HEK293 (cell line): ENCODE results near the gene ING1.

ENCODE experiments used
- CTCF ChIA-PET: fragments of 350-600 bp; formaldehyde crosslinking; extraction: SDS; loops from one replicate; lab custom pipeline; 2021; ENCODE audit warnings: antibody characterized with exemption; lab: Yijun Ruan, JAX
- POLR2A ChIA-PET: fragments of 300-600 bp; formaldehyde crosslinking; extraction: SDS; loops from one replicate; lab custom pipeline; 2020; ENCODE audit warnings: antibody characterized with exemption, inconsistent platforms; lab: Yijun Ruan, JAX
- H3K27ac ChIP-seq: fragments of 200-500 bp; sonication (Bioruptor generic); 2 replicates; pipeline ENCODE4 v1.5.1; 2014; ENCODE audit warnings: low read depth, low read length, control low read depth, inconsistent platforms; ENCODE audit errors: extremely low read depth
- H3K36me3 ChIP-seq, 2 experiments: fragments of 200-500 bp in 1 of 2; sonication (Bioruptor generic) in 1 of 2; 1 replicate in 1 of 2; 2 replicates in 1 of 2; pipeline ENCODE4 v1.5.1; 2014 to 2017; ENCODE audit warnings: inconsistent platforms in 2 of 2, low read length in 2 of 2; ENCODE audit not compliant: control insufficient read depth in 2 of 2, insufficient read depth in 1 of 2
- H3K4me1 ChIP-seq: fragments of 200-500 bp; sonication (Bioruptor generic); 2 replicates; pipeline ENCODE4 v1.5.1; 2014; ENCODE audit warnings: mild to moderate bottlenecking, low read length, inconsistent platforms; ENCODE audit not compliant: control insufficient read depth, insufficient read depth
- H3K4me3 ChIP-seq: 2 replicates; pipeline ENCODE4 v1.5.1; 2011; ENCODE audit warnings: low read depth, mild to moderate bottlenecking, control low read depth, low read length, moderate library complexity
- H3K9me3 ChIP-seq: fragments of 200-500 bp; sonication (Bioruptor generic); 2 replicates; pipeline ENCODE4 v1.5.1; 2014; ENCODE audit warnings: low read depth, low read length, inconsistent platforms; ENCODE audit not compliant: control insufficient read depth, insufficient read depth
- GLIS1 ChIP-seq: fragments of 450-650 bp; formaldehyde crosslinking; IDR thresholded peaks from 2 replicates; pipeline ENCODE4 v1.5.1; 2016; ENCODE audit warnings: missing biosample characterization, missing genetic modification characterization
- IKZF3 ChIP-seq: fragments of 450-650 bp; IDR thresholded peaks from 2 replicates; pipeline ENCODE4 v1.5.0; 2018; ENCODE audit warnings: missing biosample characterization, mild to moderate bottlenecking, missing genetic modification characterization, moderate library complexity
- TCF7L2 ChIP-seq: IDR thresholded peaks from 2 replicates; pipeline ENCODE4 v1.6.1; 2011; ENCODE audit warnings: low read depth, mild to moderate bottlenecking, inconsistent platforms, low read length, moderate library complexity, borderline replicate concordance
- ZBTB11 ChIP-seq: fragments of 450-650 bp; formaldehyde crosslinking; conservative IDR thresholded peaks from 2 replicates; pipeline ENCODE4 v1.5.1; 2016; ENCODE audit warnings: low read depth, missing biosample characterization, missing genetic modification characterization
- ZBTB17 ChIP-seq: fragments of 450-650 bp; formaldehyde crosslinking; IDR thresholded peaks from 2 replicates; pipeline ENCODE4 v1.5.1; 2016; ENCODE audit warnings: missing biosample characterization, missing genetic modification characterization
- ZFP37 ChIP-seq: fragments of 450-650 bp; formaldehyde crosslinking; IDR thresholded peaks from 2 replicates; pipeline ENCODE4 v1.5.1; 2016; ENCODE audit warnings: missing biosample characterization, missing genetic modification characterization
- ZIC2 ChIP-seq: fragments of 450-650 bp; formaldehyde crosslinking; IDR thresholded peaks from 2 replicates; pipeline ENCODE4 v1.5.1; 2016; ENCODE audit warnings: missing biosample characterization, missing genetic modification characterization
- ZNF2 ChIP-seq: fragments of 450-650 bp; formaldehyde crosslinking; IDR thresholded peaks from 2 replicates; pipeline ENCODE4 v1.5.1; 2016; ENCODE audit warnings: missing biosample characterization, missing genetic modification characterization
- ZNF202 ChIP-seq: fragments of 450-650 bp; formaldehyde crosslinking; IDR thresholded peaks from 2 replicates; pipeline ENCODE4 v1.5.1; 2016; ENCODE audit warnings: missing biosample characterization, missing genetic modification characterization, borderline replicate concordance
- ZNF211 ChIP-seq: fragments of 450-650 bp; formaldehyde crosslinking; IDR thresholded peaks from 2 replicates; pipeline ENCODE4 v1.5.1; 2016; ENCODE audit warnings: low read depth, missing biosample characterization, missing genetic modification characterization
- ZNF223 ChIP-seq: fragments of 450-650 bp; formaldehyde crosslinking; IDR thresholded peaks from 2 replicates; pipeline ENCODE4 v1.5.1; 2016; ENCODE audit warnings: missing biosample characterization, missing genetic modification characterization
- ZNF366 ChIP-seq: fragments of 450-650 bp; formaldehyde crosslinking; conservative IDR thresholded peaks from 2 replicates; pipeline ENCODE4 v1.5.1; 2016; ENCODE audit warnings: missing biosample characterization, missing genetic modification characterization
- ZNF488 ChIP-seq: fragments of 450-650 bp; formaldehyde crosslinking; IDR thresholded peaks from 2 replicates; pipeline ENCODE4 v1.5.1; 2016; ENCODE audit warnings: missing biosample characterization, missing genetic modification characterization
- ZNF529 ChIP-seq: fragments of 450-650 bp; formaldehyde crosslinking; IDR thresholded peaks from 2 replicates; pipeline ENCODE4 v1.5.1; 2017; ENCODE audit warnings: missing genetic modification characterization, missing biosample characterization; ENCODE audit not compliant: insufficient replicate concordance
- ZNF548 ChIP-seq: fragments of 450-650 bp; formaldehyde crosslinking; IDR thresholded peaks from 2 replicates; pipeline ENCODE4 v1.5.1; 2016; ENCODE audit warnings: missing biosample characterization, missing genetic modification characterization
- ZNF555 ChIP-seq: fragments of 450-650 bp; formaldehyde crosslinking; conservative IDR thresholded peaks from 2 replicates; pipeline ENCODE4 v1.5.1; 2017; ENCODE audit warnings: missing biosample characterization, mild to moderate bottlenecking, missing genetic modification characterization, inconsistent platforms
- ZNF629 ChIP-seq: fragments of 450-650 bp; formaldehyde crosslinking; IDR thresholded peaks from 2 replicates; pipeline ENCODE4 v1.5.1; 2017; ENCODE audit warnings: missing biosample characterization, missing genetic modification characterization
- ZNF660 ChIP-seq: fragments of 450-650 bp; IDR thresholded peaks from 2 replicates; pipeline ENCODE4 v1.5.1; 2018; ENCODE audit warnings: missing biosample characterization, mild to moderate bottlenecking, missing genetic modification characterization
- ZNF785 ChIP-seq: fragments of 450-650 bp; formaldehyde crosslinking; IDR thresholded peaks from 2 replicates; pipeline ENCODE4 v1.5.1; 2016; ENCODE audit warnings: missing biosample characterization, missing genetic modification characterization

Gene ING1

DNA sequence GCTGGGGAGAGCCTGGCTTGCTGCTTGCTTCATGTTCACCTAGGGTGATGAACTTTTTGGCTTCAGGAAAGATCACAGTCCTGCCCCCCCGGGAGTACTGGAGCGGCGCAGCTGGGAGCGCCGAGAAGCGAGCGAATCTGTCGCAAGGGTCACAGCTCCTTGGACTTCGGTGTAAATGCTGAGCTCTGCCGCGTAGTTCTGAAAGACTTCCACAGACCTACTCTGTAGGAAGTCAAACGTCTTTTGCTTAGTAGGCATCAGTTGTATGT lies 2.7 kb downstream of the ING1 start:
- no peaks in the 10 kb centered on the region for H3K9me3 ChIP-seq
- TF ChIP-seq ZNF211 (tag by site-specific recombination): no peak
- peak; percentile 80 for TF ChIP-seq ZBTB17 (tag by site-specific recombination)
- no peak for TF ChIP-seq ZNF660 (tag by site-specific recombination)
- TF ChIP-seq ZNF555 (tag by site-specific recombination): no peak
- TF ChIP-seq GLIS1 (tag by site-specific recombination): 0 out of 2 replicates have a peak, but pooled peaks have one; percentile 20
- no peak for TF ChIP-seq ZNF488
- TF ChIP-seq ZNF629: no peak
- peak; percentile 2; the same call in 1 of the 2 replicates for TF ChIP-seq ZNF2 (tag by site-specific recombination)
- TF ChIP-seq ZBTB11 (tag by site-specific recombination): no peak
- 0 out of 2 replicates have a peak, but pooled peaks have one; percentile 17 for TF ChIP-seq ZIC2 (tag by site-specific recombination)
- TF ChIP-seq, all 188 proteins: peak for 4
- H3K27ac ChIP-seq: peak overlapping the region; percentile 68; the same call in 1 of the 2 replicates
- H3K4me1 ChIP-seq: peaks cover 2% of the 10 kb centered on the region; the same call in 1 of the 2 replicates
- ChIA-PET CTCF (interaction anchor here (1.1 to 1.5 kb wide), 4 partner anchors 14 to 104 kb away, joined by 3 to 5 read pairs (median 3); no protein-coding TSS in a partner anchor), POLR2A (interaction anchor here (1.0 to 2.3 kb wide), 2 partner anchors 10 to 39 kb away, joined by 3 to 35 read pairs; partner anchors contain the start of gene CARS2)
- peaks cover 0 to 15% of the 10 kb centered on the region in 2 experiments; a peak in 2 of 3 replicates for H3K36me3 ChIP-seq
- H3K4me3 ChIP-seq: peak overlapping the region; percentile 85

DNA sequence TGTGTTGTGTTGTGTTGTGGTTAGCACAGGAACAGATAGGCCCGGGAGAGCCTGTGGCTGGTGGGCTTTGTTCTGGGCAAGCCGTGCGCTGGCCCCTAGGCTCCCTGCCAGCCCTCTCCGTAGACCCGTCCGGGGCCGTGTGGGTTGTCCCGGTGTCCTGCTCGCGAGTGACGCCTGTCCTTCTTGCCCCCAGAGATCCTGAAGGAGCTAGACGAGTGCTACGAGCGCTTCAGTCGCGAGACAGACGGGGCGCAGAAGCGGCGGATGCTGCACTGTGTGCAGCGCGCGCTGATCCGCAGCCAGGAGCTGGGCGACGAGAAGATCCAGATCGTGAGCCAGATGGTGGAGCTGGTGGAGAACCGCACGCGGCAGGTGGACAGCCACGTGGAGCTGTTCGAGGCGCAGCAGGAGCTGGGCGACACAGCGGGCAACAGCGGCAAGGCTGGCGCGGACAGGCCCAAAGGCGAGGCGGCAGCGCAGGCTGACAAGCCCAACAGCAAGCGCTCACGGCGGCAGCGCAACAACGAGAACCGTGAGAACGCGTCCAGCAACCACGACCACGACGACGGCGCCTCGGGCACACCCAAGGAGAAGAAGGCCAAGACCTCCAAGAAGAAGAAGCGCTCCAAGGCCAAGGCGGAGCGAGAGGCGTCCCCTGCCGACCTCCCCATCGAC lies 5.7 kb downstream of the ING1 start:
- Histone ChIP-seq H3K4me1 (peaks cover 2% of the 10 kb centered on the region; the same call in 1 of the 2 replicates), H3K9me3 (no peaks in the 10 kb centered on the region), H3K4me3 (no peak overlapping the region), H3K36me3 (peaks cover 0 to 15% of the 10 kb centered on the region in 2 experiments; a peak in 2 of 3 replicates), H3K27ac (no peak overlapping the region)
- CTCF ChIA-PET: interaction anchor here (0.6 kb wide), 1 partner anchor 27 kb away, joined by 3 read pairs; no protein-coding TSS in a partner anchor
- TF ChIP-seq ZNF202 (tag by site-specific recombination): peak; percentile 76
- TF ChIP-seq ZNF529: no peak
- POLR2A ChIA-PET: no interaction called here

DNA sequence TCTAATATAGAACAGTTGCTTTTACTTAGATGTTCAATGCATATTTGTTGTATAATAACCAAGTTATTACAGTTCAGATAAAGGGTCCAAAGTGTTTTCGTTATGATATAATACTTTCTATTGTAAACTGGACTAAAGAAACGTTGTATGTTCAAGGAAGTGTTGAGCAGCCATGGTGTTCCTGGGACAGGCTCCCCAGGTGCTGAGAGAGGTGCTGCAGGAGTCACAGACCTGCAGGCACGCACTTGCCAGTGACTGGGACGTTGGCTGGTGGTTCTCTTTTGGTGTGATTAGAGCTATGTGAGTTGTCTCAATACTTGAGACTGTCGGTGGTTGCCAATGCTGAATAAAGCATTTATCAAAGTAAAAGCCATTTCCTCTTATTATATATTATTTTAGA lies 9.5 kb downstream of the ING1 start:
- ChIA-PET CTCF (no interaction called here), POLR2A (interaction anchor here (1.4 kb wide), 1 partner anchor 8 kb away, joined by 7 read pairs; no protein-coding TSS in a partner anchor)
- no peak for TF ChIP-seq ZNF366 (tag by site-specific recombination)
- TF ChIP-seq ZNF548 (tag by site-specific recombination): no peak
- no peak for TF ChIP-seq ZNF785 (tag by site-specific recombination)
- TF ChIP-seq TCF7L2: no peak
- no peak for TF ChIP-seq IKZF3 (tag by site-specific recombination)
- TF ChIP-seq ZFP37: no peak
- TF ChIP-seq ZNF223: no peak
- TF ChIP-seq, all 188 proteins: peak for 0
- Histone ChIP-seq H3K36me3 (peaks cover 0 to 15% of the 10 kb centered on the region in 2 experiments; a peak in 2 of 3 replicates), H3K4me3 (no peak overlapping the region), H3K9me3 (no peaks in the 10 kb centered on the region), H3K4me1 (no peaks in the 10 kb centered on the region; the same call in 1 of the 2 replicates), H3K27ac (no peak overlapping the region)
